DOHH2 (cell line): ENCODE data around the gene TMEM97.

Experiments
- H3F3A ChIP-seq: fragments of 200-600 bp; sonication (generic), shearing (Covaris generic); 2 replicates; pipeline ENCODE4 v1.6.0; 2016; ENCODE audit warnings: antibody characterized with exemption, mild to moderate bottlenecking; ENCODE audit not compliant: control insufficient read depth, insufficient read depth
- H3K27ac ChIP-seq: fragments of 200-600 bp; sonication (generic); 2 replicates; pipeline ENCODE4 v1.5.1; 2014; ENCODE audit warnings: low read depth, mild to moderate bottlenecking, low read length, moderate library complexity
- H3K27me3 ChIP-seq: fragments of 200-600 bp; sonication (generic); 2 replicates; pipeline ENCODE4 v1.6.1; 2014; ENCODE audit warnings: mild to moderate bottlenecking, low read length, mixed read lengths; ENCODE audit not compliant: control insufficient read depth
- H3K36me3 ChIP-seq: fragments of 200-600 bp; sonication (generic); 2 replicates; pipeline ENCODE4 v1.6.1; 2014; ENCODE audit warnings: mild to moderate bottlenecking, low read length, moderate library complexity, mixed read lengths; ENCODE audit not compliant: control insufficient read depth
- H3K4me1 ChIP-seq: fragments of 200-600 bp; sonication (generic); 2 replicates; pipeline ENCODE4 v1.6.1; 2014; ENCODE audit warnings: mild to moderate bottlenecking, low read length, mixed read lengths; ENCODE audit not compliant: control insufficient read depth
- H3K4me2 ChIP-seq: fragments of 200-600 bp; sonication (generic); 2 replicates; pipeline ENCODE4 v1.6.0; 2014; ENCODE audit warnings: mild to moderate bottlenecking, low read length, moderate library complexity
- H3K4me3 ChIP-seq: fragments of 200-600 bp; sonication (generic); 2 replicates; pipeline ENCODE4 v1.5.1; 2014; ENCODE audit warnings: mild to moderate bottlenecking, low read length, mixed read lengths
- H3K79me2 ChIP-seq: fragments of 200-600 bp; sonication (generic); 2 replicates; pipeline ENCODE4 v1.6.1; 2014; ENCODE audit warnings: mild to moderate bottlenecking, low read length, mixed read lengths; ENCODE audit not compliant: control insufficient read depth
- H3K9me2 ChIP-seq: fragments of 200-600 bp; sonication (generic); replicated peaks from 2 replicates; pipeline ENCODE4 v1.6.1; 2014; ENCODE audit warnings: mild to moderate bottlenecking, low read length, mixed read lengths; ENCODE audit not compliant: control insufficient read depth
- H3K9me3 ChIP-seq: fragments of 200-600 bp; sonication (generic); 2 replicates; pipeline ENCODE4 v1.6.1; 2014; ENCODE audit warnings: antibody characterized with exemption, low read length, mixed read lengths; ENCODE audit not compliant: control insufficient read depth, insufficient read depth
- H4K20me1 ChIP-seq: fragments of 200-600 bp; sonication (generic); 2 replicates; pipeline ENCODE4 v1.6.0; 2014; ENCODE audit warnings: low read depth, mild to moderate bottlenecking, antibody characterized with exemption, low read length, moderate library complexity; ENCODE audit not compliant: control insufficient read depth, insufficient read depth
- EZH2phosphoT487 ChIP-seq: fragments of 200-600 bp; sonication (generic); IDR thresholded peaks from 2 replicates; pipeline ENCODE4 v1.6.1; 2017; ENCODE audit warnings: borderline replicate concordance, mild to moderate bottlenecking, antibody characterized with exemption, low read length, moderate library complexity, mixed read lengths
- TF ChIP-seq, protein P1 (sequence below): fragments of 200-600 bp; sonication (generic); IDR thresholded peaks from one replicate; pipeline ENCODE4 v1.5.1; 2014; ENCODE audit warnings: antibody characterized with exemption, mild to moderate bottlenecking, low read depth, low read length; ENCODE audit not compliant: poor library complexity, severe bottlenecking

Gene TMEM97

DNA sequence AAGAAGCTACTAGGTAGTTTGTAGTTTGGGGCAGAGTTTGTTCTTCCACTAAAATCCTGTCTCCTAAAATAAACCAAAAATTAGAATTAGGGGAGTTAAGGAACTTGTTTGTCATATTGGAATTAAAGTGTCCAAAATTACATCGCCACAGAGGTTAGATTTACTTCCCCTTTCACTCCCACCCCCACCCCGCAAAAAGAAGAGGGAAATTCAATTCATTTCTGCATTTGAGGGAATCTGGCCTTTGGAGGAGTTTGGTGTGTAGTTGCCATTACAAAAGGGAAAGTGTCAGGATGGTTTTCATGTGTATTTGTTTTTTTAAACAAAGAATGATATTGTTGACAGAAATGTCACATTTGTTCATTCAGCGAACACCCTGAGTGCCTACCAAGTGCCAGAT, 5.8 kb downstream of the TMEM97 start:
- H3K4me3 ChIP-seq, result no peak overlapping the region
- peaks cover 20% of the 10 kb centered on the region for H3F3A ChIP-seq
- peaks cover 78% of the 10 kb centered on the region for H3K79me2 ChIP-seq
- peaks cover 49% of the 10 kb centered on the region for H3K4me1 ChIP-seq
- H3K27ac ChIP-seq, result no peak overlapping the region
- H3K27me3 ChIP-seq, result no peaks in the 10 kb centered on the region
- peaks cover 37% of the 10 kb centered on the region for H4K20me1 ChIP-seq
- TF ChIP-seq, protein P1, sequence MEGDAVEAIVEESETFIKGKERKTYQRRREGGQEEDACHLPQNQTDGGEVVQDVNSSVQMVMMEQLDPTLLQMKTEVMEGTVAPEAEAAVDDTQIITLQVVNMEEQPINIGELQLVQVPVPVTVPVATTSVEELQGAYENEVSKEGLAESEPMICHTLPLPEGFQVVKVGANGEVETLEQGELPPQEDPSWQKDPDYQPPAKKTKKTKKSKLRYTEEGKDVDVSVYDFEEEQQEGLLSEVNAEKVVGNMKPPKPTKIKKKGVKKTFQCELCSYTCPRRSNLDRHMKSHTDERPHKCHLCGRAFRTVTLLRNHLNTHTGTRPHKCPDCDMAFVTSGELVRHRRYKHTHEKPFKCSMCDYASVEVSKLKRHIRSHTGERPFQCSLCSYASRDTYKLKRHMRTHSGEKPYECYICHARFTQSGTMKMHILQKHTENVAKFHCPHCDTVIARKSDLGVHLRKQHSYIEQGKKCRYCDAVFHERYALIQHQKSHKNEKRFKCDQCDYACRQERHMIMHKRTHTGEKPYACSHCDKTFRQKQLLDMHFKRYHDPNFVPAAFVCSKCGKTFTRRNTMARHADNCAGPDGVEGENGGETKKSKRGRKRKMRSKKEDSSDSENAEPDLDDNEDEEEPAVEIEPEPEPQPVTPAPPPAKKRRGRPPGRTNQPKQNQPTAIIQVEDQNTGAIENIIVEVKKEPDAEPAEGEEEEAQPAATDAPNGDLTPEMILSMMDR, result no peak
- no peak for TF ChIP-seq EZH2phosphoT487
- H3K4me2 ChIP-seq, result peak overlapping the region; percentile 34; the same call in 1 of the 2 replicates
- H3K36me3 ChIP-seq, result peaks cover 90% of the 10 kb centered on the region
- H3K9me3 ChIP-seq, result no peaks in the 10 kb centered on the region
- H3K9me2 ChIP-seq, result no peaks in the 10 kb centered on the region

DNA sequence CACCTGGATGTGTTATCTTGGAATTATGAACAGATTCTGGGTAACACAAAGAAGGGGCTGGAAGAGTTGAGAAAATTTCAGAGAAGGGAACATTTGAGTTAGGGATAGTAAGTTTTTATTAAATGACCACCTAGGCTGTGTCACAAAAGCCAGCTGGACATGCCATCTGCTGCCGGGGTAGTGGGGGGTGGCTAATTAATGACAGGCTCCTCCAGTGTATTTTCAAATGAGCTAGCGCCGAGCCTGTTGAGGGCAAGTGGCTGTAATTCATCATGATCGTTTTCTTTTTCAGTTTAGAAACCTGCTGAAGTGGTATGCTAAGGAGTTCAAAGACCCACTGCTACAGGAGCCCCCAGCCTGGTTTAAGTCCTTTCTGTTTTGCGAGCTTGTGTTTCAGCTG, 6.2 kb downstream of the TMEM97 start:
- Histone ChIP-seq H4K20me1 (peaks cover 37% of the 10 kb centered on the region), H3K9me3 (no peaks in the 10 kb centered on the region), H3K79me2 (peaks cover 74% of the 10 kb centered on the region), H3K27ac (no peak overlapping the region), H3F3A (peaks cover 22% of the 10 kb centered on the region), H3K36me3 (peaks cover 86% of the 10 kb centered on the region), H3K4me2 (no peak overlapping the region), H3K27me3 (no peaks in the 10 kb centered on the region), H3K9me2 (no peaks in the 10 kb centered on the region), H3K4me1 (peaks cover 47% of the 10 kb centered on the region), H3K4me3 (no peak overlapping the region)
- no peak for TF ChIP-seq EZH2phosphoT487
- TF ChIP-seq, protein P1, result no peak

DNA sequence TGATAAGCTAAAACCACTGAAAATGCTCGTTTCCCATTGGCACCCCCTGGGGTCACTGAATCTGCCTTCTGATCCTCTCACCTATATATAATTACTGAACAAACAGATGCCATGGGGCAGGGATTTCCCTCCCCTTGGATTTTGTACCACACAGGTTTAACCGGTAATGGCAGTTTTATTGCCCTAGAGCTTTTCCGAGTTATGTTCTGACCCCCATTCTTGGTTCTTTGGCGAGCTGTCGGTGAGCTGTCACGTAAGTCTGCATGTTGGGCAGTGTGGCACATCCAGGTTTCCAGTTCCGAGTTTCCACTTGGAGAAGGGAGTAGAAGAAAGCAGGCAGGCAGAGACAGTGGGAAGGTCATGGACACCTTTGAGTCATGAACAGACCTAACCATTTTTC, 7.1 kb downstream of the TMEM97 start:
- H3K4me3 ChIP-seq, result no peak overlapping the region
- no peak for TF ChIP-seq EZH2phosphoT487
- TF ChIP-seq, protein P1, result no peak
- H3K9me2 ChIP-seq, result no peaks in the 10 kb centered on the region
- H3K9me3 ChIP-seq, result no peaks in the 10 kb centered on the region
- no peaks in the 10 kb centered on the region for H3K27me3 ChIP-seq
- H3K4me2 ChIP-seq, result no peak overlapping the region
- peaks cover 76% of the 10 kb centered on the region for H3K36me3 ChIP-seq
- H3K4me1 ChIP-seq, result peaks cover 38% of the 10 kb centered on the region
- peaks cover 30% of the 10 kb centered on the region for H4K20me1 ChIP-seq
- peaks cover 24% of the 10 kb centered on the region for H3F3A ChIP-seq
- no peak overlapping the region for H3K27ac ChIP-seq
- H3K79me2 ChIP-seq, result peaks cover 65% of the 10 kb centered on the region
